SU-DHL-6 (cell line): Measurements from ENCODE around the gene C19orf53.

Experiments used
- EZH2phosphoT487 ChIP-seq: fragments of 200-600 bp; sonication (generic), shearing (Covaris generic); conservative IDR thresholded peaks from 2 replicates; pipeline ENCODE4 v1.6.1; 2018; ENCODE audit warnings: mild to moderate bottlenecking, antibody characterized with exemption, low read length, moderate library complexity, mixed read lengths
- TF ChIP-seq, protein P1 (sequence below): fragments of 200-600 bp; sonication (generic); IDR thresholded peaks from one replicate; pipeline ENCODE4 v1.5.1; 2017; ENCODE audit warnings: antibody characterized with exemption, mild to moderate bottlenecking, low read length, moderate library complexity; ENCODE audit not compliant: insufficient read depth, poor library complexity, severe bottlenecking

DNA sequence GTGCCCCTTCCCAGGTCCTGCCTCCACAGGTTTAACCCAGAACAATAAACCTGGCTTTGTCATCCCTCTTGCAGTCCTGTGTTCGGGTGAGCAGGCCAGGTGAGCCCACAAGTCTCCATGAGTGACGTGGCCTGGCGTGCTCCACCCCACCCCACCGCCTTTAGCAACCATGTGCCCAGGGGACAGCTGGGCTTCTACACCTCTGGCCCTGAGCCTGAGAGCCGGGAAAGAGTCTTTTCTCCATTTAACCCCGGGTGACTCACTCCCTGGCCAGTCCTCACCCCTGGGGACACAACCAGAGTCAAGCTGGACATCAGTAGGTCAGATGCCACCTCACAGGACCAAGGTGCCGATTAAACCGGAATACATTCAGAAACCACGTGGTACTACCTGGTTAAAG is 4.1 kb downstream of the C19orf53 start:
- TF ChIP-seq, protein P1, sequence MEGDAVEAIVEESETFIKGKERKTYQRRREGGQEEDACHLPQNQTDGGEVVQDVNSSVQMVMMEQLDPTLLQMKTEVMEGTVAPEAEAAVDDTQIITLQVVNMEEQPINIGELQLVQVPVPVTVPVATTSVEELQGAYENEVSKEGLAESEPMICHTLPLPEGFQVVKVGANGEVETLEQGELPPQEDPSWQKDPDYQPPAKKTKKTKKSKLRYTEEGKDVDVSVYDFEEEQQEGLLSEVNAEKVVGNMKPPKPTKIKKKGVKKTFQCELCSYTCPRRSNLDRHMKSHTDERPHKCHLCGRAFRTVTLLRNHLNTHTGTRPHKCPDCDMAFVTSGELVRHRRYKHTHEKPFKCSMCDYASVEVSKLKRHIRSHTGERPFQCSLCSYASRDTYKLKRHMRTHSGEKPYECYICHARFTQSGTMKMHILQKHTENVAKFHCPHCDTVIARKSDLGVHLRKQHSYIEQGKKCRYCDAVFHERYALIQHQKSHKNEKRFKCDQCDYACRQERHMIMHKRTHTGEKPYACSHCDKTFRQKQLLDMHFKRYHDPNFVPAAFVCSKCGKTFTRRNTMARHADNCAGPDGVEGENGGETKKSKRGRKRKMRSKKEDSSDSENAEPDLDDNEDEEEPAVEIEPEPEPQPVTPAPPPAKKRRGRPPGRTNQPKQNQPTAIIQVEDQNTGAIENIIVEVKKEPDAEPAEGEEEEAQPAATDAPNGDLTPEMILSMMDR, result no peak
- no peak for TF ChIP-seq EZH2phosphoT487
